OCI-LY1 (cell line): ENCODE data around the gene GRID2.

Experiments
- H2AFZ ChIP-seq: fragments of 200-600 bp; sonication (generic), shearing (Covaris generic); 2 replicates; pipeline ENCODE4 v1.6.0; 2014; ENCODE audit warnings: antibody characterized with exemption, mild to moderate bottlenecking, low read length
- H3F3A ChIP-seq: fragments of 200-600 bp; sonication (generic), shearing (Covaris generic); 2 replicates; pipeline ENCODE4 v1.6.0; 2014; ENCODE audit warnings: mild to moderate bottlenecking, antibody characterized with exemption, low read length, moderate library complexity; ENCODE audit not compliant: insufficient read depth
- H3K27ac ChIP-seq: fragments of 200-600 bp; sonication (generic); 2 replicates; pipeline ENCODE4 v1.5.1; 2014; ENCODE audit warnings: low read length, mixed run types, mild to moderate bottlenecking, low read depth; ENCODE audit not compliant: poor library complexity, severe bottlenecking
- H3K27me3 ChIP-seq: fragments of 200-600 bp; sonication (generic); 2 replicates; pipeline ENCODE4 v1.6.0; 2014; ENCODE audit warnings: antibody characterized with exemption, mild to moderate bottlenecking, low read length, moderate library complexity; ENCODE audit not compliant: insufficient read depth
- H3K36me3 ChIP-seq: fragments of 200-600 bp; sonication (generic); 2 replicates; pipeline ENCODE4 v1.6.1; 2014; ENCODE audit warnings: mild to moderate bottlenecking, antibody characterized with exemption, low read length, moderate library complexity, mixed read lengths; ENCODE audit not compliant: insufficient read depth
- H3K4me1 ChIP-seq: fragments of 200-600 bp; sonication (generic); 2 replicates; pipeline ENCODE4 v1.5.1; 2014; ENCODE audit warnings: mild to moderate bottlenecking, low read length, moderate library complexity; ENCODE audit not compliant: insufficient read depth, severe bottlenecking
- H3K4me2 ChIP-seq: fragments of 200-600 bp; sonication (generic), shearing (Covaris generic); 2 replicates; pipeline ENCODE4 v1.6.1; 2014; ENCODE audit warnings: low read length
- H3K4me3 ChIP-seq: fragments of 200-600 bp; sonication (generic); 2 replicates; pipeline ENCODE4 v1.5.1; 2014; ENCODE audit warnings: low read length, low read depth, mild to moderate bottlenecking, mixed read lengths; ENCODE audit not compliant: poor library complexity, severe bottlenecking
- H3K79me2 ChIP-seq: fragments of 200-600 bp; shearing (Covaris generic); 2 replicates; pipeline ENCODE4 v1.6.1; 2016; ENCODE audit warnings: mixed run types, low read length, mixed read lengths; ENCODE audit not compliant: insufficient read depth
- H3K9ac ChIP-seq: fragments of 200-600 bp; sonication (generic), shearing (Covaris generic); 2 replicates; pipeline ENCODE4 v1.6.1; 2014; ENCODE audit warnings: mild to moderate bottlenecking, low read length, mixed read lengths
- H3K9me2 ChIP-seq: fragments of 200-600 bp; sonication (generic), shearing (Covaris generic); 2 replicates; pipeline ENCODE4 v1.6.1; 2014; ENCODE audit warnings: low read depth, mild to moderate bottlenecking, low read length, mixed read lengths
- H3K9me3 ChIP-seq: fragments of 200-600 bp; shearing (Covaris generic); 2 replicates; pipeline ENCODE4 v1.6.1; 2014; ENCODE audit warnings: low read length, mixed read lengths
- H4K20me1 ChIP-seq: fragments of 200-600 bp; sonication (generic), shearing (Covaris generic); 2 replicates; pipeline ENCODE4 v1.6.0; 2016; ENCODE audit warnings: mild to moderate bottlenecking, low read length; ENCODE audit not compliant: insufficient read depth
- EZH2 ChIP-seq: fragments of 200-600 bp; sonication (generic), shearing (Covaris generic); IDR thresholded peaks from 2 replicates; pipeline ENCODE4 v1.8.0; 2017; ENCODE audit warnings: borderline replicate concordance, mixed run types, mild to moderate bottlenecking, antibody characterized with exemption, low read length, moderate library complexity, mixed read lengths
- TF ChIP-seq, protein P1 (sequence below): fragments of 200-600 bp; sonication (generic), shearing (Covaris generic); IDR thresholded peaks from 2 replicates; pipeline ENCODE4 v1.5.1; 2017; ENCODE audit warnings: mild to moderate bottlenecking, antibody characterized with exemption, low read length, moderate library complexity, mixed read lengths

GRID2 gene

DNA sequence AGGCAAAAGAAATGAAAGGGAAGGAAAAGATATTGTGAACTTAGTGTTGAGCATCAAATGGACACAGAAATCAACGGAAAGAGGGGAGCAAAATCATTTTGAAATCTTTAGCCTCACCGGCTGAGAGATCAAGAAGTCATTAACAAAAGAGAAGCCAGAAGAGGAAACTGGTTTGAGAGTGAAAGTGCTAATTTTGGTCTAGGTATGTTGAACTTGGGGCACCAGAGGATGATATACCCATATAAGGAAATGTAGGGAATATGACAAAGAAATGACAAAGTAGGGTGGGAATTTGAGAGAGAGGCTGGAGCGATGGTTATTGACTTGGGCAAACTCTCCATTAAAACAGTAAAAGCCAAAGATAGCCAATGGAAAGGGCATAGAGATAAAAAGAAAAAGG lies 1341.4 kb downstream of the GRID2 start:
- Histone ChIP-seq H3F3A (no peaks in the 10 kb centered on the region), H2AFZ (no peak overlapping the region), H3K36me3 (no peaks in the 10 kb centered on the region), H3K9me2 (no peaks in the 10 kb centered on the region), H3K9ac (no peak overlapping the region), H3K4me2 (no peak overlapping the region), H4K20me1 (no peaks in the 10 kb centered on the region), H3K9me3 (no peaks in the 10 kb centered on the region), H3K79me2 (no peaks in the 10 kb centered on the region), H3K4me3 (no peak overlapping the region), H3K27me3 (no peaks in the 10 kb centered on the region), H3K27ac (no peak overlapping the region), H3K4me1 (no peaks in the 10 kb centered on the region)
- no peak for TF ChIP-seq EZH2
- TF ChIP-seq, protein P1, sequence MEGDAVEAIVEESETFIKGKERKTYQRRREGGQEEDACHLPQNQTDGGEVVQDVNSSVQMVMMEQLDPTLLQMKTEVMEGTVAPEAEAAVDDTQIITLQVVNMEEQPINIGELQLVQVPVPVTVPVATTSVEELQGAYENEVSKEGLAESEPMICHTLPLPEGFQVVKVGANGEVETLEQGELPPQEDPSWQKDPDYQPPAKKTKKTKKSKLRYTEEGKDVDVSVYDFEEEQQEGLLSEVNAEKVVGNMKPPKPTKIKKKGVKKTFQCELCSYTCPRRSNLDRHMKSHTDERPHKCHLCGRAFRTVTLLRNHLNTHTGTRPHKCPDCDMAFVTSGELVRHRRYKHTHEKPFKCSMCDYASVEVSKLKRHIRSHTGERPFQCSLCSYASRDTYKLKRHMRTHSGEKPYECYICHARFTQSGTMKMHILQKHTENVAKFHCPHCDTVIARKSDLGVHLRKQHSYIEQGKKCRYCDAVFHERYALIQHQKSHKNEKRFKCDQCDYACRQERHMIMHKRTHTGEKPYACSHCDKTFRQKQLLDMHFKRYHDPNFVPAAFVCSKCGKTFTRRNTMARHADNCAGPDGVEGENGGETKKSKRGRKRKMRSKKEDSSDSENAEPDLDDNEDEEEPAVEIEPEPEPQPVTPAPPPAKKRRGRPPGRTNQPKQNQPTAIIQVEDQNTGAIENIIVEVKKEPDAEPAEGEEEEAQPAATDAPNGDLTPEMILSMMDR, result no peak

DNA sequence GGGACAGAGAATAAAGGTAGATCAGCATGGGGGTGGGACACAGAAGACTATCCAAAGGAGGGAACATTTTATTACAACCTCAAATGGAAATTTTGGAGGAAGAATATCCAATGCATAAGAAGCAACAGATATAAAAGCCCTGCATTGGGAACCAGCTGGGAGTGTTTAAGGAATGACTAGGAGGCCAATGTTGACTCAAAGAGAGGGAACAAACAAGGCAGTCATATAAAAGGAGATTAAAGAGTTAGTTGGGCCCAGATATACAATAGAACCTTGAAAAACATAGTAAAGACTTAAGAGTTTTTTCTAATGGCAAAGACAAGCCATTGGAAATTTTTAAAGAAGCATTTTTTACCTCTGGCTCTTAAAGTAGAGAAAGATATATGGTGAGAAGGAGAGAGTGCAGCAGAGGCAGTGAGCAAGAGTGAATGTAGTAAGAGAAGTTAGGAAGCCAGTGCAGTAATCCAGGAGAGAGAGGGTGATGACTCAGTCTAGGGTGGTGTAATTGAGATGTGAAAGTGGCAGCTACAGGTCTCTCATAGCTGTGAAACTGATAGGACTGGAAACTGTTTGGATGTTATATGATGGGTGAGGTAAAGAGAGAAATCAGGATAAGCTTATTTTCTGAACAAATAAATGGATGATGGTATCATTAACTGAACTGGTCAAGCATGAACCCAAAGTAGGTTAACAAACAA lies 1342.6 kb downstream of the GRID2 start:
- Histone ChIP-seq H3K27ac (no peak overlapping the region), H2AFZ (no peak overlapping the region)

DNA sequence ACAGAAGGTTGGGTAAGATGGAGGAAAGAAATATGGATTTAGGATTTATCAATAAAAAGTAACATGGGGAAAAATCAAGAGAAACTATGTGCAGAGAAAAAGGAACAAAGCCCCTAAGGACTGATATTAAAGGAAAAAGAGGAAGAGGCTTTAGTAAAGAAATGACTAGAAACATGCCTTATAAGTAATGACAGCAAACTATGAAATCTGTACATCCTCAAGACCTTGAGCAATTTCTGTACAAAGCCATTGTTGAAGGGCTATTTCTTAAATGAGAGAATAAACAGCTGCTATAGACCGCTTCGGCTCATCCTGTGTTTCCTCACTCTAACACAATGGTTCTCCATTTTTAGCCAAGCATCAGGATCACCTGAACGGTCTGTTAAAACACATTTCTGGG lies 1344.5 kb downstream of the GRID2 start:
- no peaks in the 10 kb centered on the region for H3K9me2 ChIP-seq
- H2AFZ ChIP-seq, result no peak overlapping the region
- TF ChIP-seq, protein P1, result no peak
- TF ChIP-seq EZH2, result no peak
- H3K27ac ChIP-seq, result no peak overlapping the region
- H3K4me3 ChIP-seq, result no peak overlapping the region
- no peaks in the 10 kb centered on the region for H3K27me3 ChIP-seq
- H3K4me2 ChIP-seq, result no peak overlapping the region
- no peaks in the 10 kb centered on the region for H3F3A ChIP-seq
- H3K4me1 ChIP-seq, result no peaks in the 10 kb centered on the region
- H4K20me1 ChIP-seq, result no peaks in the 10 kb centered on the region
- no peaks in the 10 kb centered on the region for H3K9me3 ChIP-seq
- no peaks in the 10 kb centered on the region for H3K79me2 ChIP-seq
- H3K9ac ChIP-seq, result no peak overlapping the region
- H3K36me3 ChIP-seq, result no peaks in the 10 kb centered on the region

More for the DNA sequence above, 1342.6 kb downstream of the GRID2 start:
- Histone ChIP-seq H3K4me3 (no peak overlapping the region), H3K36me3 (no peaks in the 10 kb centered on the region), H3K9me2 (no peaks in the 10 kb centered on the region), H3F3A (no peaks in the 10 kb centered on the region), H3K27me3 (no peaks in the 10 kb centered on the region), H3K79me2 (no peaks in the 10 kb centered on the region), H3K9ac (no peak overlapping the region), H3K4me2 (no peak overlapping the region), H4K20me1 (no peaks in the 10 kb centered on the region), H3K4me1 (no peaks in the 10 kb centered on the region), H3K9me3 (no peaks in the 10 kb centered on the region)
- TF ChIP-seq, protein P1, result no peak
- no peak for TF ChIP-seq EZH2
